Activated CD4-positive, alpha-beta T cell treated with anti-CD3 and anti-CD28 coated beads, Interleukin-2, amount 50 U/mL, for 24 hours (primary cell): ENCODE data around the gene TGFB1.
"Not testable (repeated sequence)": the region's sequence is repeated elsewhere in the genome, so short reads cannot be mapped to it uniquely, and the experiment has no call there.

Experiments
- DNase-seq, 2 donors: peaks; one replicate each; pipeline ENCODE4 v3.0.0-alpha.2; 2020; ENCODE audit warnings: low read depth in 1 of 2, low spot score in 1 of 2

Gene TGFB1

GRCh38 chr19:41346916-41347315 is 6.8 kb downstream of the TGFB1 start:
- DNase-seq, result not testable (repeated sequence)

GRCh38 chr19:41344162-41344561 is 9.6 kb downstream of the TGFB1 start:
- DNase-seq, result no peak

DNA sequence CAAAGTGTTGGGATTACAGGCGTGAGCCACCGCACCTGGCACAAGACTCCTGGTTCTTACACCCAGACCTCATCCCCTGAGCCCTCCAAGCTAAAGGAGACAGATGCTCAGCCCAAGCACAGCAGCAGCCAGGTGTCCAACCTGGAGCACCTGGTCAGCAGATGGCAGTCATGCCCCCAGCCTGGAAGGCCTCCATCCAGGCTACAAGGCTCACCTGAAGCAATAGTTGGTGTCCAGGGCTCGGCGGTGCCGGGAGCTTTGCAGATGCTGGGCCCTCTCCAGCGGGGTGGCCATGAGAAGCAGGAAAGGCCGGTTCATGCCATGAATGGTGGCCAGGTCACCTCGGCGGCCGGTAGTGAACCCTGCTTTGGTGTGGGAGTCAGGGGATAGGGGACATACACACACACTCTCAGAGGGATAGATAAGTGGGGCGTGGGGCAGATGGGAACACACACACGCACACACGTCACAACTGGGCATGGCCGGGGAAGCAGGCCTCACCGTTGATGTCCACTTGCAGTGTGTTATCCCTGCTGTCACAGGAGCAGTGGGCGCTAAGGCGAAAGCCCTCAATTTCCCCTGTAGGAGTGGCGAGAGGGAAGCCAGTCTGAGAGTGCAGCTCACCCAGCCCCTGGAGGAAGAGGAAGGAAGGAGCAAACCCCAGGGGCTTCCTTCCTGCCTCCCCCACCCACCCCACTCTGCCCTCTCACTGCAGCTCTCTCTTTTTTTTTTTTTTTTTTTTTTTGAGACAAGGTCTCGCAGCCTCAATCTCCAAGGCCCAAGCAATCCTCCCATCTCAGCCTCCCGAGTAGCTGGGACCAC is 11.8 kb downstream of the TGFB1 start:
- no peak for DNase-seq

DNA sequence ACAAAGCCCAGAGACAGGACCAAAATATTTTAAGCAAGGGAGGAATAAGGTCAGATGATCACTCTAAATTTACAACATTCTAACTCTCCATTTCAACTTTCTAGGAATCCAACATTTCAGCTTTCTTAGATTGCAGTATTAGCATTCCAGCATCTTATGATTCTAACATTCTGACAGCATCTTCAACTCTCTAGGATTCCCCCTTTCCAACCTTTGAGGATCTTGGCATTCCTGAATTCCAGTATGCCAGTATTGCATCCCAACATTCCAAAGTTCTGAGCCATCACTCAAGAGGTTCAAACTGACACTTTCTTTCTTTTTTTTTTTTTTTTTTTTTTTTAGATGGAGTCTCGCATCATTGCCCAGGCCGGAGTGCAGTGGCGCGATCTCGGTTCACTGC is 13.8 kb downstream of the TGFB1 start:
- no peak for DNase-seq

GRCh38 chr19:41335467-41335866 is 18.3 kb downstream of the TGFB1 start:
- no peak for DNase-seq

DNA sequence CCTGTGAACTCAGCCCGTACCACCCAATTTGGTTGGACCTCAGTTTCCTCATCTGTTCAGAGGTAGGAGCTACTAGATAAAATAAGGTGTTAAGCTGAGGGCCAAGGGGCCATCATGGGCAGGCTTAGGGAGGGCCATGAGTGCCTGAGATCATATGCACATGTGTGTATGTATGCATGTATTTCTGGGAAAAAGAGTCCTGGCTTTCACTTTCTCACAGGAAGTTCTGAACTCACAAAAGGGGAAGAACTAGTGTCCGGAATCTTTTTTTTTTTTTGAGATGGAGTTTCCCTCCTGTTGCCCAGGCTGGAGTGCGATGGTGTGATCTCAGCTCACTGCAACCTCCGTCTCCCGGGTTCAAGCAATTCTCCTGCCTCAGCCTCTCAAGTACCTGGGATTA is 18.9 kb downstream of the TGFB1 start:
- DNase-seq, result no peak

DNA sequence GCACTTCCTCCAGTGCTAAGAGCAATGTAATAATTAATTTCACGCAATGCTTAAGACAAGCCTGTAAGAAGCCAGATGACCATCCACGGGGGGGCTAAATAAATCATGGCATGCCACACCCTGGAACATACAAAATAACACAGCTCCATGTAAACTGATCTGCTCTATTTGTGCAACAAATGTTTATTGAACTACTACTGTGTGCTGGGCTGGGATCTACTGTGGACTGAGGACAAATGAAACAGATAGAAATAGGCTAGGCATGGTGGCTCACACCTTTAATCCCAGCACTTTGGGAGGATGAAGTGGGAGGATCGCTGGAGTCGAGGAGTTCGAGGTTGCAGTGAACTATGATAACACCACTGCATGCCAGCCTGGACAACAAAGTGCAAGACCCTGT is 21.3 kb downstream of the TGFB1 start:
- DNase-seq, result no peak

DNA sequence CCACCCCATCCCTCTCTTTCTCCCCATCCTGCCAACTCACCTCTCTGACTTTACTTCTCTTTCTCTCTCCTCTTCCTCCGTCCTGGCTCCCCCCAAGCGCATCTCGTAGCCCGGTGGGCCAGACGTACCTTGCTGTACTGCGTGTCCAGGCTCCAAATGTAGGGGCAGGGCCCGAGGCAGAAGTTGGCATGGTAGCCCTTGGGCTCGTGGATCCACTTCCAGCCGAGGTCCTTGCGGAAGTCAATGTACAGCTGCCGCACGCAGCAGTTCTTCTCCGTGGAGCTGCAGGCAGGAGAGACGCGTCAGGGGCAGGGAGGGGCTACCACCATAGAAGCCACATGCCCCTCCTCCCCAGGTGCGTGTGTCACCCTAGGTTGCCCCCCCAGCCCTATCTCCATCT is 21.7 kb downstream of the TGFB1 start:
- DNase-seq, result no peak

- no peak for DNase-seq
Measured at GRCh38 chr19:41330946-41331678, 22.6 kb downstream of the TGFB1 start.

DNA sequence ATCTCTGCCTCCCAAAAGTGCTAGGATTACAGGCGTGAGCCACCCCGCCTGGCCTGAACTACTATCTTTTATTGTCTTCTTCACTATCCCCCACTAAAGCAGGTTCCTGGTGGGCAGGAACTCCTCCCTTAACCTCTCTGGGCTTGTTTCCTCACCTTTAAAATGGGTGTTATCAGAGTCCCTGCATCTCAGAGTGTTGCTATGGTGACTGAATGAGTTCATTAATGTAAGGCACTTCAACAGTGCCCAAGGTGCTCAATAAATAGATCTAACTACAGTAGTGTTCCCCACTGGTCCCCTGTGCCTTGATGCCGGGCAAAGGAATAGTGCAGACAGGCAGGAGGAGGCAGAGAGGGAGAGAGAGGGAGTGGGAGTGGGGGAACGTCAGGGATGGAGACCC is 23.2 kb downstream of the TGFB1 start:
- DNase-seq, result no peak

GRCh38 chr19:41328842-41329225 is 24.9 kb downstream of the TGFB1 start:
- DNase-seq, result no peak

- peak in 1 of 2 donors; percentile 69 for DNase-seq
Measured at GRCh38 chr19:41328157-41328841, 25.4 kb downstream of the TGFB1 start.

DNA sequence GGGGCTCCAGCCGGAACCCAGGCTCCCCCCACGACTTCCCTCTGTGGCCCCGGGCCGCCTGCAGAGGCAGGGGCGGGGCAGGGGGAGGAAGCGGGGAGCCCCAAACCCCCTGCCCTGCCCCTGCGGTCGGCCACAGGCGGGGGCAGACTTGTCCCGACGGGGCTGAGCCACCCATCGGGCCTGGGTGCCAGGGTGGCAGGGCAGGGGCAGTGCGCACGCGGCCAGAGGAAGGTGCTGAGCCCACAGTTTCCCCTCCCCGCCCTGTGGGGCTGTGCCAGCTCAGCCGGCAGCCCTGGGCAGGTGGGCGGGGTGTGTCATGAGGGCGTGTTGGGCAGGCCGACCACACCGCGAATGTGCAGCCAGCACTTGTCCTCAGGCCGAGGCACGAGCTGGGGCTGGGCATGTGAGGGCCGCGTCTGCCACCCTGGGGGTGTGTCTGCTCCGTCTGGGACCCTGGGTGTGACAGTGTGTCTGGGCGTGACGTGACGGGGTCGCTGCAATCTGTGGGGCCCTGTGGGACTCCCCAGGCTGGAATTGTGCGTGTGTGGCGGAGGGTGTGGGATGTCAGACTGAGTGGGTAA is 26.1 kb downstream of the TGFB1 start:
- peak in 1 of 2 donors; percentile 45 for DNase-seq

- DNase-seq, result no peak
Measured at GRCh38 chr19:41327076-41327575, 26.6 kb downstream of the TGFB1 start.

DNA sequence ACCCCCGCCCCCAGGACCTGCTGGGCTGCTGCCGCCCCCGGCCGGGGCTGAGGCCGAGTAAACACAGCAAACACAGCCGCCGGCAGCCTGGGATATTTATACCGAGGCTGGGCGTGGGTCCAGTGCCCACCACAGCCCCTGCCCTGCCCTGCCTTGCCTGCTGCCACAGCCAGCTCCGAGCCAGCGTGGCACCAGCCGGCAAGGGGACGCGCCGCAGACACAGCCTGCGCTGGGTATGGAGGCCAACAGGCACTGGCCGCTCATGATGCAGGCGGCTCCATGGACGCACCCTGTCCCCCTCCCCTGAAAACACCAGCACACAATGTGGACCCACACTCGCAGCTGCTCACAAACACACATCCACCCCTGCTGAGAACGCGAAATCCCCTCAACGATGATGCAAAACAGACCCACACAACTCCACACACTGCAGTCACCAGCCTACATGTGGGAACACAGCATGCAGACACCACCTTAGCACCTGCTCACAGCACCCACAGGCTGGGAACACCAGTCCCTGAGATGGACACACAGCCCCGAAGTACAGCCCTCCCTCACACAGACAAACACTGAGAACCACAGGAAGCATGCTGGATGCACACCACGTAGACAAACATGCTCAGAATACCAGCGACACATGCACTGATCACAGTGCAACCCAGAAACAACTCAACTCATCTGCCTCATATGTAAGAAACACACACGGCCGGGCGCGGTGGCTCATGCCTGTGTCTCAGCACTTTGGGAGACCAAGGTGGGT is 27.6 kb downstream of the TGFB1 start:
- DNase-seq, result no peak

DNA sequence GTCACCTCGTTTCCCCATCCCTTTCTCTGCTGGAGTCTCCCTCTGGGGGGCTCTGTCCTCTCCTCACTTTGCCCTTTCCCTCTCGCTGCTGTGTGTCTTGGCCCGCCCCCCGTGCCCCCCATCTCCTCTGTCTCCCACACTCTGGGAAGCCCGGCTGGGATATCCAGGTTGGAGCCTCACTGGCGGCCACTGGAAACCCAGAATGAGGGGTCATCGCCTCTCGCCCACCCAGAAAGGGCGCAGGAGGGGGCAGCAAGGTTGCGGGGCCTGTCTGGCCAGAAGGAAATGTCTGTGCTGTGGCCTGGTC is 28.1 kb downstream of the TGFB1 start:
- no peak for DNase-seq

DNA sequence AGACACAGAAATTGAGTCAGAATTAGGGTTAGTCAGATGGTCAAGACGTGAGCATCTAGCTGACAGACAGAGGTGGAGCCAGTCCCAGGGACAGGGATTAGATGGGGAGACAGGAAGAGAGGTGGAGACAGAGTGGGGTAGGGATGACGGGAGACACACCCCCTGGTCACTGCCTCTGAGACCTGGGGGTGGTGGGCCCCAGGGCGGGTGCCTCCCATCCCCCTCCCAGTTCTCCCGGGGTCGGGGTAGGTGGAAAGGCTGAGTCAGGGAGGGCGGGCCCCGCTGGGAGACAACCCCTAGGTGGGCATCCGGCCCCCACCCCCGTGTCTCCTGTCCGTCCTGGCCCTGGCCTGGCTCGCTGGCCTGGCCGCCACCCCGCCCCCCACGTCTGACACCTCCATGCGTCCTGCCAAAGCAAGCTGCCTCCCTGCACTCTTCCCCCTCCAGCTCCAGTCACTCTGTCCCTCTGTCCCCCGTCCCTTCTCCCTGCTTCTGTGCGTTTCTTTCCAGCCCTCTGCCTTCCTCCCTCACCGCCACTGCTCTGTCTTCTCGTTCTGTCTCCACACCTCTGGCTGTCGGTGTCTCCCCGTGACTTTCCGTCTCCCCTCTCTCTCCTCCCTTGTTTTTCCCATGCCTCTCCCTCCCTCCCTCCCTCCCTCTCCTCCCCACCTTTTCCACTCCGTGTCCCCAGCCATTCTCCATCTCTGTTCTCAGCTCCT is 28.6 kb downstream of the TGFB1 start:
- no peak for DNase-seq

DNA sequence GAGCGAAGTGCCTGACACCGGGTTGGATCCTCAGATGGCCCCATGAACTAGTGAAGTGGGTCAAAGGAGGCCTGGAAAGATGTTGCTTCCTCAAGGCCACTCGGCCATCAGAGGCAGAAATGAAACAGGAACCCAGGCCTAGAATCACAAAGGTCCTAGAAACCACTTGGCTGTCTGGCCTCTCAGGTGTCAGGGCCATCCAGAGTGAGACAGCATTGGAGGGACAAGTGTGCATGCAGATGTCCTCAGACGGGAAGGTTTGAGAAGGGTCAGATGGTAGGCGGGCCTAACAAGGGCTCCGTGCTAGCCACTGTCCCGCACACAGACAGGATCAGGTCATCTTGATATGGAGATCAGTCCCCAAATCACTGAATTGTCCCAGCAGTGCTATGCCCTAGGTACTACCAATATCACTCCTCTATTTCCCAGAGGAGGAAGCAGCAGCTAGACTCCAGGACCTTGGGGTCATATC is 29.5 kb downstream of the TGFB1 start:
- no peak for DNase-seq

- no peak for DNase-seq
Measured at GRCh38 chr19:41323430-41324125, 30.1 kb downstream of the TGFB1 start.

DNA sequence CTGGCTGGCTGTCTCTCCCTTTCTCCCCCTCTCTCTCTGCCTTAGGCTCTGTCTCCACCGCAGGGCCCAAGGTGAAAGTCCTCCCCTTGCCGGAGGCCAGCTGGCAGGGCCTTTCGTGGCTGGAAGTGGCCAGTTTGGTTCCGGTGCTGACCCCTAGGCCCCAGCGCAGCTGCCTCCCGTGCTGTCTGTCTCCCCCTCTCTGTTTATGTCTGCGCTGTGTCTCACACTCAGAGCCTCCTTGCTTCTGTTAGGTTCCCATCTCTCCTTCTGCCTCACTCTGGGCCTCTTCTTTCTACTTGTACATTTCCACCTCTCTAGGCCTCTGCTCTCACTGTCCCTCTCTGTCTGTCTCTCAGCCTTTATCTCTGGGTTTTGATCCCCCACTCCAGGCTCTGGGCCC is 30.7 kb downstream of the TGFB1 start:
- DNase-seq, result no peak
